Spleen (tissue), 11 donors: Measurements from ENCODE around the gene GALNT18. TPM values are rescaled to one million over a fixed set of nuclear protein-coding genes. Genes with fewer than 3 reads are reported as not detected.

Experiments used
- DNase-seq: peaks from one replicate; pipeline ENCODE4 v3.0.0-alpha.2; 2020
- H3K27ac ChIP-seq, 8 donors: fragments of 200-600 bp; sonication (generic) in 7 of 8; 1 replicate in 4 of 8; 2 replicates in 4 of 8; pipeline versions ENCODE4 v1.5.0 to v1.8.0; 2016 to 2021; ENCODE audit warnings: inconsistent platforms in 4 of 8, mild to moderate bottlenecking in 4 of 8, moderate library complexity in 1 of 8
- H3K27me3 ChIP-seq, 7 donors: fragments of 200-600 bp; sonication (generic) in 6 of 7; replicated peaks in 1 of 7; 1 replicate in 4 of 7; 2 replicates in 3 of 7; pipeline versions ENCODE4 v1.5.0 to v1.8.0; 2016 to 2021; ENCODE audit warnings: inconsistent platforms in 3 of 7, mild to moderate bottlenecking in 1 of 7
- H3K36me3 ChIP-seq, 6 donors: fragments of 200-600 bp; sonication (generic) in 5 of 6; 1 replicate in 4 of 6; 2 replicates in 2 of 6; pipeline versions ENCODE4 v1.5.0 to v1.8.0; 2016 to 2021; ENCODE audit warnings: inconsistent platforms in 2 of 6
- H3K4me1 ChIP-seq, 6 donors: fragments of 200-600 bp; sonication (generic) in 5 of 6; 1 replicate in 3 of 6; 2 replicates in 3 of 6; pipeline versions ENCODE4 v1.5.0 to v1.8.0; 2016 to 2021; ENCODE audit warnings: inconsistent platforms in 3 of 6
- H3K4me3 ChIP-seq, 8 donors: fragments of 200-600 bp; sonication (generic) in 7 of 8; 1 replicate in 4 of 8; 2 replicates in 4 of 8; pipeline versions ENCODE4 v1.5.0 to v1.8.0; 2016 to 2021; ENCODE audit warnings: inconsistent platforms in 4 of 8, mild to moderate bottlenecking in 4 of 8, moderate library complexity in 2 of 8
- H3K9me3 ChIP-seq, 8 donors: fragments of 200-600 bp; sonication (generic) in 7 of 8; 1 replicate in 4 of 8; 2 replicates in 4 of 8; pipeline versions ENCODE4 v1.5.0 to v1.8.0; 2016 to 2021; ENCODE audit warnings: inconsistent platforms in 4 of 8
- CTCF ChIP-seq, 11 experiments: fragments of 200-600 bp in 7 of 11; fragments of 450-650 bp in 4 of 11; sonication (generic) in 4 of 11; IDR thresholded peaks in 8 of 11; conservative IDR thresholded peaks in 3 of 11; 1 replicate in 7 of 11; 2 replicates in 4 of 11; pipeline versions ENCODE4 v1.4.0 to v1.8.0; 2016 to 2021; ENCODE audit warnings: antibody characterized with exemption in 11 of 11, inconsistent platforms in 4 of 11, mild to moderate bottlenecking in 1 of 11
- POLR2A ChIP-seq, 3 donors: fragments of 450-650 bp; IDR thresholded peaks; one replicate each; pipeline ENCODE4 v1.5.1; 2017; ENCODE audit warnings: antibody characterized with exemption in 3 of 3, mild to moderate bottlenecking in 1 of 3
- POLR2AphosphoS5 ChIP-seq, 3 donors: sonication (generic); formaldehyde crosslinking; IDR thresholded peaks; one replicate each; pipeline ENCODE4 v1.5.1; 2017; ENCODE audit warnings: antibody characterized with exemption in 3 of 3
- WGBS, 5 donors: extraction: QIAGEN DNeasy Blood & Tissue Kit in 3 of 5; methylation state at CpG; one replicate each; pipeline versions ENCODE4 v1.1.5 to v1.1.7; 2013 to 2018; 5-methylcytosine and 5-hydroxymethylcytosine counted together
- intact Hi-C: fragments of 100-400 bp; cut with DNase I; formaldehyde crosslinking; loops from one replicate; pipeline ENCODE4 v1.15.0; 2023; ENCODE audit warnings: low total_unique reads
- polyA plus RNA-seq, 3 donors: library from polyadenylated mRNA; stranded (reverse); fragments of 200-250 nt; gene quantifications; one replicate each; pipeline ENCODE4 v1.2.1, GENCODE V29; 2013
- total RNA-seq, 7 donors: library from RNA; depleted of rRNA in 3 of 7; stranded (reverse); fragments of >200 nt in 3 of 7; fragmentation: NEBNext Ultra II Directional in 4 of 7; extraction: Animal tissue kit (Norgen Biotek cat#: 25700) in 4 of 7; gene quantifications; one replicate each; pipeline versions ENCODE4 v1.1.0 to v1.2.1, GENCODE V29; 2016 to 2021
- donor health status: healthy with polysubstance abuse.
- donor health status: DM: no; HTN: no; CAD: no; lungs with moderate emphysema.
- donor health status: DM: no; HTN: no; CAD: no.
- donor health status: Bipolar disorder and iron deficiency.
- donor health status: healthy.
- donor health status: DM: no; HTN: no; CAD: no.
- donor health status: DM: yes; HTN: yes; CAD: no.

GALNT18 gene
- total and polyA plus RNA-seq, 10 donors, result 0.87 to 6.9 (median 3.9) TPM

- Histone ChIP-seq H3K9me3 (no peaks in the 10 kb centered on the region), H3K27me3 (peaks cover 0 to 12% (median 0%) of the 10 kb centered on the region in 7 donors), H3K27ac (no peak overlapping the region), H3K4me1 (peaks cover 0 to 19% (median 7%) of the 10 kb centered on the region in 6 donors), H3K4me3 (no peak overlapping the region), H3K36me3 (no peaks in the 10 kb centered on the region)
- intact Hi-C loops, result no loop called here
- TF ChIP-seq CTCF (IDR thresholded peaks at IDR 0.05 in 8 of 11, conservative IDR thresholded peaks at IDR 0.05 in 3 of 11) (no peak), POLR2A (IDR thresholded peaks at IDR 0.05) (no peak), POLR2AphosphoS5 (IDR thresholded peaks at IDR 0.05) (no peak)
- no peak for DNase-seq
- 66 to 90% (median 82%) methylated on average over 5 of the region's 5 CpGs for WGBS, 5 donors
These were observed 327.8 kb downstream of the GALNT18 start for GRCh38 chr11:11293798-11294550.

- H3K36me3 ChIP-seq, result no peaks in the 10 kb centered on the region
- DNase-seq, result no peak
- WGBS, 5 donors, result 89 to 96% (median 89%) methylated on average over 12 of the region's 12 CpGs
- intact Hi-C loops, result no loop called here
- no peak overlapping the region for H3K27ac ChIP-seq
- no peak overlapping the region for H3K4me3 ChIP-seq
- no peaks in the 10 kb centered on the region for H3K9me3 ChIP-seq
- peaks cover 0 to 19% (median 7%) of the 10 kb centered on the region in 6 donors for H3K4me1 ChIP-seq
- no peak for TF ChIP-seq POLR2A (IDR thresholded peaks at IDR 0.05)
- no peak for TF ChIP-seq CTCF (IDR thresholded peaks at IDR 0.05 in 8 of 11, conservative IDR thresholded peaks at IDR 0.05 in 3 of 11)
- no peak for TF ChIP-seq POLR2AphosphoS5 (IDR thresholded peaks at IDR 0.05)
- H3K27me3 ChIP-seq, result peaks cover 0 to 12% (median 0%) of the 10 kb centered on the region in 7 donors
These were observed 329.0 kb downstream of the GALNT18 start for GRCh38 chr11:11292839-11293238.

GRCh38 chr11:11291041-11292015 lies 330.5 kb downstream of the GALNT18 start:
- 46 to 73% (median 57%) methylated on average over 5 of the region's 5 CpGs for WGBS, 5 donors
- H3K4me3 ChIP-seq, result no peak overlapping the region
- peaks cover 0 to 19% (median 7%) of the 10 kb centered on the region in 6 donors for H3K4me1 ChIP-seq
- no peaks in the 10 kb centered on the region for H3K9me3 ChIP-seq
- H3K27me3 ChIP-seq, result peaks cover 0 to 12% (median 0%) of the 10 kb centered on the region in 7 donors
- no peak for DNase-seq
- peak overlapping the region in 2 of 8 donors; percentile 2 for H3K27ac ChIP-seq
- no peaks in the 10 kb centered on the region for H3K36me3 ChIP-seq
- TF ChIP-seq POLR2A (IDR thresholded peaks at IDR 0.05), result no peak
- no peak for TF ChIP-seq CTCF (IDR thresholded peaks at IDR 0.05 in 8 of 11, conservative IDR thresholded peaks at IDR 0.05 in 3 of 11)
- peak in 2 of 3 donors; percentile 73 to 78 for TF ChIP-seq POLR2AphosphoS5 (IDR thresholded peaks at IDR 0.05)
- intact Hi-C loops, result no loop called here
